Peyer's patch (tissue), 4 donors: ENCODE data around the gene RALGDS. TPM values are rescaled to one million over a fixed set of nuclear protein-coding genes. Genes with fewer than 3 reads are reported as not detected.
"Not testable (repeated sequence)": the region's sequence is repeated elsewhere in the genome, so short reads cannot be mapped to it uniquely, and the experiment has no call there.

ENCODE experiments used
- DNase-seq, 3 donors: peaks; one replicate each; pipeline ENCODE4 v3.0.0-alpha.2; 2017 to 2019
- H3K27ac ChIP-seq, 4 donors: fragments of 200-600 bp; sonication (generic); one replicate each; pipeline ENCODE4 v1.5.1; 2016 to 2019
- H3K27me3 ChIP-seq, 2 donors: fragments of 200-600 bp; sonication (generic); one replicate each; pipeline ENCODE4 v1.5.1; 2019
- H3K36me3 ChIP-seq, 3 donors: fragments of 200-600 bp; sonication (generic); one replicate each; pipeline ENCODE4 v1.5.1; 2016 to 2019
- H3K4me1 ChIP-seq, 4 donors: fragments of 200-600 bp; sonication (generic); one replicate each; pipeline ENCODE4 v1.5.1; 2016 to 2019
- H3K4me3 ChIP-seq, 4 donors: fragments of 200-600 bp; sonication (generic); 1 replicate in 3 of 4; 2 replicates in 1 of 4; pipeline ENCODE4 v1.5.1; 2016 to 2019; ENCODE audit warnings: mild to moderate bottlenecking in 1 of 4
- H3K9me3 ChIP-seq, 4 donors: fragments of 200-600 bp; sonication (generic); one replicate each; pipeline ENCODE4 v1.5.1; 2016 to 2019; ENCODE audit warnings: mild to moderate bottlenecking in 1 of 4
- POLR2A ChIP-seq, 2 donors: fragments of 450-650 bp; IDR thresholded peaks; one replicate each; pipeline ENCODE4 v1.5.1; 2017; ENCODE audit warnings: antibody characterized with exemption in 2 of 2, mild to moderate bottlenecking in 2 of 2, moderate library complexity in 2 of 2
- total RNA-seq, 4 donors: library from RNA; depleted of rRNA; stranded (reverse); fragments of >200 nt; gene quantifications; one replicate each; pipeline ENCODE4 v1.1.0, GENCODE V29; 2016
- TF ChIP-seq, protein P1 (sequence below), 6 experiments: fragments of 450-650 bp in 4 of 6; fragments of 200-600 bp in 2 of 6; sonication (generic) in 1 of 6; IDR thresholded peaks; one replicate each; pipeline ENCODE4 v1.5.1; 2017 to 2019; ENCODE audit warnings: antibody characterized with exemption in 6 of 6, mild to moderate bottlenecking in 3 of 6, moderate library complexity in 1 of 6

Gene RALGDS
- total RNA-seq, 4 donors from 2014 or later: 53.1 to 237 (median 139) TPM

DNA sequence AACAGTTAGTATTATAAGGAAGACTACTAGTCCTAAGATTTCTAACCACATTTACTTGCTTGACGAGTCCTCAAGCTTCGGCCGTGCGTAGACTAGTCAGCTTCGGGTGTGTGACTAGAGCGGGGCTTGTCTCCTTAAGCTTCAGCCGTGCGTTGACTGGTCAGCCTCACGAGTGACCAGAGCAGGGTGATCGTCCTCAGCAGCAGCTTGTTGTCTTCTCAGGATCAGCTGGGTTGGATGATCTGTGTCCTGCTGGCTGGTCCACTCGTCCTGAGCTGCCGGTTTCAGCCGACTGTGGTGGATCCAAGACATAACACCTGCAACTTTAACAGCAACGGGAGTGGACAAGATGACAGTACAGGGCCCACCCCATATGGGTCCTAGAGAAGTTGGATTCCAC lies 42.6 kb downstream of the RALGDS start:
- H3K9me3 ChIP-seq: no peaks in the 10 kb centered on the region
- no peaks in the 10 kb centered on the region for H3K27me3 ChIP-seq
- no peak overlapping the region for H3K4me3 ChIP-seq
- DNase-seq: no peak
- H3K36me3 ChIP-seq: no peaks in the 10 kb centered on the region
- peaks cover 0 to 5% (median 0%) of the 10 kb centered on the region in 4 donors for H3K4me1 ChIP-seq
- TF ChIP-seq, protein P1, sequence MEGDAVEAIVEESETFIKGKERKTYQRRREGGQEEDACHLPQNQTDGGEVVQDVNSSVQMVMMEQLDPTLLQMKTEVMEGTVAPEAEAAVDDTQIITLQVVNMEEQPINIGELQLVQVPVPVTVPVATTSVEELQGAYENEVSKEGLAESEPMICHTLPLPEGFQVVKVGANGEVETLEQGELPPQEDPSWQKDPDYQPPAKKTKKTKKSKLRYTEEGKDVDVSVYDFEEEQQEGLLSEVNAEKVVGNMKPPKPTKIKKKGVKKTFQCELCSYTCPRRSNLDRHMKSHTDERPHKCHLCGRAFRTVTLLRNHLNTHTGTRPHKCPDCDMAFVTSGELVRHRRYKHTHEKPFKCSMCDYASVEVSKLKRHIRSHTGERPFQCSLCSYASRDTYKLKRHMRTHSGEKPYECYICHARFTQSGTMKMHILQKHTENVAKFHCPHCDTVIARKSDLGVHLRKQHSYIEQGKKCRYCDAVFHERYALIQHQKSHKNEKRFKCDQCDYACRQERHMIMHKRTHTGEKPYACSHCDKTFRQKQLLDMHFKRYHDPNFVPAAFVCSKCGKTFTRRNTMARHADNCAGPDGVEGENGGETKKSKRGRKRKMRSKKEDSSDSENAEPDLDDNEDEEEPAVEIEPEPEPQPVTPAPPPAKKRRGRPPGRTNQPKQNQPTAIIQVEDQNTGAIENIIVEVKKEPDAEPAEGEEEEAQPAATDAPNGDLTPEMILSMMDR (IDR thresholded peaks at IDR 0.05): no peak
- TF ChIP-seq POLR2A (IDR thresholded peaks at IDR 0.05): no peak
- no peak overlapping the region for H3K27ac ChIP-seq

DNA sequence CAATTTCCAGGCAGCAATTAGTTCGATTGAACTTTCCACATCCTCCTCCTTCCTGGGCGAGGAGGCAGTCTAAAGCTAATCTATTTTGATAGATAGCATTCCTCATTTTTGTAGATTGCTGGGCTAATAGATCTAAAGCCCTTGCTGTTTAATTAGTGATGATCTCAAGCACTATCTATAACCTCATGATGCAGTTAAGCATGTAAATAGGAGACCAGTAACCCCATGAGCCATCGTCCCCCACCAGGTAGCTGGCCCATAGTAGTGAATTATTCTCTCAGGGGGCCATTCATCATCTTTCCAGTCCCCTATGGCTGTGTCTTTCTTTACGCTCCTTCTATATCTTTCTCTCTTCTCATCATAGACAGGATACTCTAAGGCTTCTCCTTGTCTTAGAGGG lies 44.3 kb downstream of the RALGDS start:
- no peaks in the 10 kb centered on the region for H3K27me3 ChIP-seq
- no peak for DNase-seq
- no peaks in the 10 kb centered on the region for H3K36me3 ChIP-seq
- H3K27ac ChIP-seq: no peak overlapping the region
- H3K4me1 ChIP-seq: peaks cover 0 to 5% (median 0%) of the 10 kb centered on the region in 4 donors
- H3K4me3 ChIP-seq: no peak overlapping the region
- TF ChIP-seq, protein P1 (IDR thresholded peaks at IDR 0.05): no peak
- TF ChIP-seq POLR2A (IDR thresholded peaks at IDR 0.05): no peak
- H3K9me3 ChIP-seq: no peaks in the 10 kb centered on the region

DNA sequence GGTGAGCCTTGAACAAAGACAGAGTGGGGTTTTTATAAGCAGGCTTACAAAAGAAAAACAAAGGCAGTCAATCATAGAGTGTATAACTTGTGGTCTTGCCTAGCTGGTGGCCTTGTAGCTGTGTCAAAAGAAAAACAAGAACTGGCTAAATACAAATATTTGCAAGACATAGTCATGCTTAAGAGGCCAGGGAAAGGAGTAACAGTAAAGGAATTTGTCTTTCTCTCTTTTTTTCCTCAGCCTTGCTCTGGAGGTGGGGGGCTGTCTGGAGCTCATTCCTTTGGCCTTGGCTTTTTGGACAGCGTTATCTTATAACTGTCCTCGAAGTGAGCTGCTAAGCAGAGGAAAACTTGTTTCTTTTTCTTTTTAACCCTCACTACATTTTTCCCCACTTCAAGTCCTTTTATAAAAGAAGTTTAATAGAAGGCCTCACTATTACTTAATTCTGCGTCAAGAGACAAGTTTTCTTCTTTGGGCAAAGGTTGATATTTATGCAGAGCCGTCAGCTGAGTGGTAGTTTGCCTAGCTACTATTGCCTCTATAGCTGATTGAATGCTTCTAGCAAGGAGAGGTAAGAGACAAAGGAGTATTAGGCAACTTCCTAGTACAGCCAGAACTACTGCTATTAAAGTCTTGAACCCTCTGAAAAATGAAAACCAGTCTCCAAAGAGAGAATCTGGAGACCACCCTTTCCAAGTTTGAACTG lies 45.0 kb downstream of the RALGDS start:
- H3K27ac ChIP-seq: no peak overlapping the region
- DNase-seq: no peak
- H3K36me3 ChIP-seq: no peaks in the 10 kb centered on the region
- no peak overlapping the region for H3K4me3 ChIP-seq
- TF ChIP-seq, protein P1 (IDR thresholded peaks at IDR 0.05): no peak
- no peak for TF ChIP-seq POLR2A (IDR thresholded peaks at IDR 0.05)
- peaks cover 0 to 5% (median 0%) of the 10 kb centered on the region in 4 donors for H3K4me1 ChIP-seq
- no peaks in the 10 kb centered on the region for H3K9me3 ChIP-seq
- no peaks in the 10 kb centered on the region for H3K27me3 ChIP-seq

DNA sequence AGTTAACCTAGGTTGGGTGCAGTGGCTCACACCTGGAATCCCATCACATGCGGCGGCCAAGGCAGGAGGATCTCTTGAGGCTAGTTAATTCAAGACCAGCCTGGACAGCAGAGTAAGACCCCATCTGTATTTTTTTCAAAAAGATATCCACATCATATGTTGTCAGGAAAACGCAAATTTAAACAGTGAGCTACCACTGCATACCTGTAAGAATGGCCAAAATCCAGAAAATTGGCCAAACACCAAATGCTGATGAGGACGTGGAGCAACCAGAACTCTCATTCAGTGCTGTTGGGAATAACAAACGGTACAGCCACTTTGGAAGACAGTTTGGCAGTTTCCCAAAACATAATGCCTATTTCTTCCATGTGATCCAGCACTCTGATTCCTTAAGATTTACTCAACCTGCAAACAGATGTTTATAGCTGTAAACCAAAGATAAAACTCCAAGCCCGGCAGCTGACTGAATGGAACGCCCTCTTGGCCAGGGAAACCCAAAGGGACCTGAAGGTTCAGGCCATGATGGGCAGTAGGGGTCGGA lies 46.9 kb downstream of the RALGDS start:
- Histone ChIP-seq H3K27ac (no peak overlapping the region), H3K36me3 (no peaks in the 10 kb centered on the region), H3K9me3 (no peaks in the 10 kb centered on the region), H3K27me3 (no peaks in the 10 kb centered on the region), H3K4me3 (no peak overlapping the region), H3K4me1 (no peaks in the 10 kb centered on the region)
- TF ChIP-seq, protein P1 (IDR thresholded peaks at IDR 0.05): no peak
- no peak for TF ChIP-seq POLR2A (IDR thresholded peaks at IDR 0.05)
- no peak for DNase-seq

DNA sequence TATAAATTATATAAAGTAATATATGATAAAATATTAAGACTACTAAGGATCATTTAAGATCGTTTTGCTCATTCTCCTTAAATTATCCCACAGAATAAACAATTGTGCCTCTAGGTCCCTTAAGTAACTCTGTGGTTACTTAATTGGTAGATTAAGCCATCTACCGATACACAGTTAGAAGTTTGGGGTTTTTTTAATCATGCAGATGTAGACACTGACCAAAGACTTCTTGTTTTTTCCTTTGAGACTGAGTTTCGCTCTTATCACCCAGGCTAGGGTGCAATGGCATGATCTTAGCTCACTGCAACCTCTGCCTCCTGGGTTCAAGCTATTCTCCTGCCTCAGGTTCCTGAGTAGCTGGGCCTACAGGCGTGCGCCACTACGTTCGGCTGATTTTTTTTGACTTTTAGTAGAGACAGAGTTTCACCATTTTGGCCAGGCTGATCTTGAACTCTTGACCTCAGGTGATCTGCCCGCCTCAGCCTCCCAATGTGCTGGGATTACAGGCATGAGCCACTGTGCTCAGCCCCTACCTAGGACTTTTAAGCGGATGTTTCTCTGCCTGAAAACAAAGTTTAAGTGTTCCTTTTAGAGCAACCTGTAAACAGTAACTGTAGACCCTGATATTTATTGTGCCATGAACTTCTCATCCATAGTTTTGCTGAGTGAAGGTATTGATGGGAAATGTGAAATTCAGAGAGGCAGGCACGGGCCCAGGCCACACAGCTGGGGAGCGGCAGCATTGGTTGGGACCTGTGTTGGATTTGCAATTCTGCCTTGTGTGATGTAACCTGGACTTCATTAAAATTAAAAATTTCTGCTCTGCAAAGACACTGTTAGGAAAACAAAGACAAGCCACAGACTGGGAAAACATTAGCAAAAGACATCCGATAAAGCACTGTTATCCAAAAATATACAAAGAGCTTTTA lies 47.7 kb downstream of the RALGDS start:
- no peaks in the 10 kb centered on the region for H3K9me3 ChIP-seq
- no peak for DNase-seq
- no peak for TF ChIP-seq POLR2A (IDR thresholded peaks at IDR 0.05)
- TF ChIP-seq, protein P1 (IDR thresholded peaks at IDR 0.05): no peak
- no peaks in the 10 kb centered on the region for H3K27me3 ChIP-seq
- H3K4me3 ChIP-seq: no peak overlapping the region
- H3K27ac ChIP-seq: no peak overlapping the region
- no peaks in the 10 kb centered on the region for H3K4me1 ChIP-seq
- H3K36me3 ChIP-seq: no peaks in the 10 kb centered on the region

DNA sequence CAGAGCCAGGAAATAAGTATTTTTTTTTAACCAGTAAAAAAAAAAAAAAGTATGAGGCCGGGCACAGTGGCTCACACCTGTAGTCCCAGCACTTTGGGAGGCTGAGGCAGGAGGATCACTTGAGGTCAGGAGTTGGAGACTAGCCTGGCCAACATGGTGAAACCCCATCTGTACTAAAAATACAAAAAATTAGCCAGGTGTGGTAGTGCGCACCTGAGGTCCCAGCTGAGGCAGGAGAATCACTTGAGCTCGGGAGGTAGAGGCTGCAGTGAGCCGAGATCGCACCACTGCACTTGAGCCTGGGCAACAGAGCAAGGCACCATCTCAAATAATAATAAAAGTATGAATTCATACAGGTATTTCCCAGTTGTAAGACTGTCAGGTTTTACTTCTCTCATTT lies 48.8 kb downstream of the RALGDS start:
- H3K36me3 ChIP-seq, H3K27ac ChIP-seq, H3K27me3 ChIP-seq, H3K4me3 ChIP-seq, H3K4me1 ChIP-seq, DNase-seq, H3K9me3 ChIP-seq: not testable (repeated sequence)
